ENCODE results near the gene ULBP1.
"Not testable (repeated sequence)": the region's sequence is repeated elsewhere in the genome, so short reads cannot be mapped to it uniquely, and the experiment has no call there.

Gene ULBP1

GRCh38 chr6:149951626-149952025 lies 12.1 kb upstream of the ULBP1 start:
- WGBS, 2 experiments = 81 to 87% methylated on average over 3 of the region's 3 CpGs

GRCh38 chr6:149953390-149953789 lies 10.4 kb upstream of the ULBP1 start:
- H3K4me1 ChIP-seq (ENCODE audit: control insufficient read depth, insufficient read depth, low read length); H3K9me3 ChIP-seq (ENCODE audit: control insufficient read depth, low read length); H3K4me3 ChIP-seq (ENCODE audit: insufficient read depth, low read depth, low read length); H3K36me3 ChIP-seq (ENCODE audit: control insufficient read depth, insufficient read depth, low read length); H3K27ac ChIP-seq (ENCODE audit: insufficient read depth, low read depth, low read length, poor library complexity, severe bottlenecking): not testable (repeated sequence)
- peaks cover 99% of the 10 kb centered on the region for H3K27me3 ChIP-seq (ENCODE audit: control insufficient read depth, insufficient read depth, low read length, poor library complexity, severe bottlenecking)
- WGBS, 2 experiments = 48 to 50% methylated on average over 2 of the region's 2 CpGs

More at GRCh38 chr6:149951626-149952025, 12.1 kb upstream of the ULBP1 start:
- H3K9me3 ChIP-seq (ENCODE audit: control insufficient read depth, low read length) = no peaks in the 10 kb centered on the region
- peaks cover 94% of the 10 kb centered on the region for H3K27me3 ChIP-seq (ENCODE audit: control insufficient read depth, insufficient read depth, low read length, poor library complexity, severe bottlenecking)
- H3K36me3 ChIP-seq (ENCODE audit: control insufficient read depth, insufficient read depth, low read length) = no peaks in the 10 kb centered on the region
- H3K4me1 ChIP-seq (ENCODE audit: control insufficient read depth, insufficient read depth, low read length) = no peaks in the 10 kb centered on the region
- H3K4me3 ChIP-seq (ENCODE audit: insufficient read depth, low read depth, low read length) = no peak overlapping the region
- H3K27ac ChIP-seq (ENCODE audit: insufficient read depth, low read depth, low read length, poor library complexity, severe bottlenecking) = no peak overlapping the region

GRCh38 chr6:149953934-149954327 lies 9.8 kb upstream of the ULBP1 start:
- peaks cover 100% of the 10 kb centered on the region for H3K27me3 ChIP-seq (ENCODE audit: control insufficient read depth, insufficient read depth, low read length, poor library complexity, severe bottlenecking)

GRCh38 chr6:149954328-149954983 lies 9.3 kb upstream of the ULBP1 start:
- H3K9me3 ChIP-seq (ENCODE audit: control insufficient read depth, low read length); H3K36me3 ChIP-seq (ENCODE audit: control insufficient read depth, insufficient read depth, low read length); H3K4me3 ChIP-seq (ENCODE audit: insufficient read depth, low read depth, low read length); H3K27ac ChIP-seq (ENCODE audit: insufficient read depth, low read depth, low read length, poor library complexity, severe bottlenecking); H3K4me1 ChIP-seq (ENCODE audit: control insufficient read depth, insufficient read depth, low read length): not testable (repeated sequence)
- WGBS, 2 experiments = 16 to 24% methylated on average over 37 to 40 of the region's 53 CpGs
- H3K27me3 ChIP-seq (ENCODE audit: control insufficient read depth, insufficient read depth, low read length, poor library complexity, severe bottlenecking) = peaks cover 100% of the 10 kb centered on the region

More at GRCh38 chr6:149953934-149954327, 9.8 kb upstream of the ULBP1 start:
- not testable (repeated sequence) for H3K4me3 ChIP-seq (ENCODE audit: insufficient read depth, low read depth, low read length); H3K4me1 ChIP-seq (ENCODE audit: control insufficient read depth, insufficient read depth, low read length); H3K9me3 ChIP-seq (ENCODE audit: control insufficient read depth, low read length); H3K36me3 ChIP-seq (ENCODE audit: control insufficient read depth, insufficient read depth, low read length); H3K27ac ChIP-seq (ENCODE audit: insufficient read depth, low read depth, low read length, poor library complexity, severe bottlenecking)
- WGBS, 2 experiments = no CpG with 5 or more reads among the region's 10 CpGs

- not testable (repeated sequence) for H3K9me3 ChIP-seq (ENCODE audit: control insufficient read depth, low read length); H3K36me3 ChIP-seq (ENCODE audit: control insufficient read depth, insufficient read depth, low read length); H3K4me1 ChIP-seq (ENCODE audit: control insufficient read depth, insufficient read depth, low read length); H3K4me3 ChIP-seq (ENCODE audit: insufficient read depth, low read depth, low read length); H3K27ac ChIP-seq (ENCODE audit: insufficient read depth, low read depth, low read length, poor library complexity, severe bottlenecking)
- WGBS, 2 experiments = 28 to 29% methylated on average over 10 to 11 of the region's 21 CpGs
- H3K27me3 ChIP-seq (ENCODE audit: control insufficient read depth, insufficient read depth, low read length, poor library complexity, severe bottlenecking) = peaks cover 100% of the 10 kb centered on the region
Observed at GRCh38 chr6:149954984-149955653, 8.6 kb upstream of the ULBP1 start.

GRCh38 chr6:149955654-149956317 lies 8.0 kb upstream of the ULBP1 start:
- WGBS, 2 experiments = 57 to 60% methylated on average over 6 to 7 of the region's 7 CpGs
- H3K36me3 ChIP-seq (ENCODE audit: control insufficient read depth, insufficient read depth, low read length); H3K27ac ChIP-seq (ENCODE audit: insufficient read depth, low read depth, low read length, poor library complexity, severe bottlenecking); H3K4me3 ChIP-seq (ENCODE audit: insufficient read depth, low read depth, low read length); H3K4me1 ChIP-seq (ENCODE audit: control insufficient read depth, insufficient read depth, low read length); H3K9me3 ChIP-seq (ENCODE audit: control insufficient read depth, low read length): not testable (repeated sequence)
- H3K27me3 ChIP-seq (ENCODE audit: control insufficient read depth, insufficient read depth, low read length, poor library complexity, severe bottlenecking) = peaks cover 100% of the 10 kb centered on the region

GRCh38 chr6:149958124-149958523 lies 5.6 kb upstream of the ULBP1 start:
- H3K36me3 ChIP-seq (ENCODE audit: control insufficient read depth, insufficient read depth, low read length); H3K27ac ChIP-seq (ENCODE audit: insufficient read depth, low read depth, low read length, poor library complexity, severe bottlenecking); H3K4me1 ChIP-seq (ENCODE audit: control insufficient read depth, insufficient read depth, low read length); H3K9me3 ChIP-seq (ENCODE audit: control insufficient read depth, low read length); H3K4me3 ChIP-seq (ENCODE audit: insufficient read depth, low read depth, low read length): not testable (repeated sequence)
- WGBS, 2 experiments = 80 to 94% methylated on average over 2 to 3 of the region's 3 CpGs
- peaks cover 97% of the 10 kb centered on the region for H3K27me3 ChIP-seq (ENCODE audit: control insufficient read depth, insufficient read depth, low read length, poor library complexity, severe bottlenecking)

GRCh38 chr6:149959806-149960205 lies 3.9 kb upstream of the ULBP1 start:
- H3K4me1 ChIP-seq (ENCODE audit: control insufficient read depth, insufficient read depth, low read length); H3K36me3 ChIP-seq (ENCODE audit: control insufficient read depth, insufficient read depth, low read length); H3K4me3 ChIP-seq (ENCODE audit: insufficient read depth, low read depth, low read length); H3K9me3 ChIP-seq (ENCODE audit: control insufficient read depth, low read length); H3K27ac ChIP-seq (ENCODE audit: insufficient read depth, low read depth, low read length, poor library complexity, severe bottlenecking): not testable (repeated sequence)
- peaks cover 97% of the 10 kb centered on the region for H3K27me3 ChIP-seq (ENCODE audit: control insufficient read depth, insufficient read depth, low read length, poor library complexity, severe bottlenecking)
- 93% methylated on average over 2 of the region's 4 CpGs; no CpG with 5 or more reads in 1 of the 2 experiments for WGBS, 2 experiments

GRCh38 chr6:149960488-149960887 lies 3.3 kb upstream of the ULBP1 start:
- H3K27ac ChIP-seq (ENCODE audit: insufficient read depth, low read depth, low read length, poor library complexity, severe bottlenecking) = no peak overlapping the region
- no peaks in the 10 kb centered on the region for H3K36me3 ChIP-seq (ENCODE audit: control insufficient read depth, insufficient read depth, low read length)
- no peaks in the 10 kb centered on the region for H3K9me3 ChIP-seq (ENCODE audit: control insufficient read depth, low read length)
- WGBS, 2 experiments = 80 to 86% methylated on average over 6 of the region's 6 CpGs
- no peaks in the 10 kb centered on the region for H3K4me1 ChIP-seq (ENCODE audit: control insufficient read depth, insufficient read depth, low read length)
- H3K4me3 ChIP-seq (ENCODE audit: insufficient read depth, low read depth, low read length) = no peak overlapping the region
- peaks cover 97% of the 10 kb centered on the region for H3K27me3 ChIP-seq (ENCODE audit: control insufficient read depth, insufficient read depth, low read length, poor library complexity, severe bottlenecking)

- H3K27ac ChIP-seq (ENCODE audit: insufficient read depth, low read depth, low read length, poor library complexity, severe bottlenecking) = no peak overlapping the region
- H3K27me3 ChIP-seq (ENCODE audit: control insufficient read depth, insufficient read depth, low read length, poor library complexity, severe bottlenecking) = peaks cover 97% of the 10 kb centered on the region
- no peaks in the 10 kb centered on the region for H3K9me3 ChIP-seq (ENCODE audit: control insufficient read depth, low read length)
- no peaks in the 10 kb centered on the region for H3K36me3 ChIP-seq (ENCODE audit: control insufficient read depth, insufficient read depth, low read length)
- no peak overlapping the region for H3K4me3 ChIP-seq (ENCODE audit: insufficient read depth, low read depth, low read length)
- H3K4me1 ChIP-seq (ENCODE audit: control insufficient read depth, insufficient read depth, low read length) = no peaks in the 10 kb centered on the region
- 61% methylated on average over 6 of the region's 6 CpGs for WGBS, 2 experiments
Observed at GRCh38 chr6:149961728-149962425, 1.9 kb upstream of the ULBP1 start.

All from ectodermal cell (in vitro differentiated cells).